Stimulated activated naive CD8-positive, alpha-beta T cell treated with anti-CD3 and anti-CD28 coated beads, Interleukin-15, Interleukin-2, amounts not matched to agents 100 ng/mL and 50 ng/mL, for 24 hours (primary cell): ENCODE measurements around the gene COQ10A.
"Not testable (repeated sequence)": the region's sequence is repeated elsewhere in the genome, so short reads cannot be mapped to it uniquely, and the experiment has no call there.

Source experiments
- H3K27ac Mint-ChIP-seq: one replicate; pipeline ENCODE4 v1.8.0; 2021; ENCODE audit warnings: mild to moderate bottlenecking, mixed read lengths
- H3K27me3 Mint-ChIP-seq: one replicate; pipeline ENCODE4 v1.8.0; 2021; ENCODE audit warnings: mixed read lengths
- H3K36me3 Mint-ChIP-seq: one replicate; pipeline ENCODE4 v1.8.0; 2021; ENCODE audit warnings: low read depth, mixed read lengths
- H3K4me1 Mint-ChIP-seq: one replicate; pipeline ENCODE4 v1.8.0; 2021; ENCODE audit warnings: low read depth, mixed read lengths
- H3K4me3 Mint-ChIP-seq: one replicate; pipeline ENCODE4 v1.8.0; 2021; ENCODE audit warnings: mild to moderate bottlenecking, mixed read lengths
- H3K9me3 Mint-ChIP-seq: one replicate; pipeline ENCODE4 v1.8.0; 2021; ENCODE audit warnings: mixed read lengths

Gene COQ10A

DNA sequence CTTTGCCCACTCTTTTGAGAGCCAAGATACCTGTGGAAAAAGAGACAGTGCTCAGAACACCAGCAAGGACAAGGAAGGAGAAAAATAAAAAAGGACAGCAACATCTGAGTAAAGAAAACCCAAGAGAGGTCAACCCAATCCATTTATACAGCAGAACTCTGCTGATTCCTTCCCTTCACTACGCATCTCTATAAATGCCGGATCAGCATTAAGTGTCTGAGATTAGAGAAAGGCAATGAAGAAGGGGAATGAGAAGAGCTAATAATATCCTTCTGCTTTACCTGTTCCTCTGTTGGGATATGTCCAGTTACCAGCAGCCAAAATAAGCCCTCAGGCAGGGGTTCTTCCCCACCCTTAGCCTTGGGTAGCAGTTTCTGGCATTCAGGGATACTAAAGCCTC, 15.8 kb downstream of the COQ10A start:
- no peaks in the 10 kb centered on the region for H3K9me3 Mint-ChIP-seq
- no peaks in the 10 kb centered on the region for H3K27me3 Mint-ChIP-seq
- no peak overlapping the region for H3K27ac Mint-ChIP-seq
- no peak overlapping the region for H3K4me3 Mint-ChIP-seq
- no peaks in the 10 kb centered on the region for H3K4me1 Mint-ChIP-seq
- H3K36me3 Mint-ChIP-seq: peaks cover 60% of the 10 kb centered on the region

GRCh38 chr12:56284263-56284662, 17.5 kb downstream of the COQ10A start:
- H3K27me3 Mint-ChIP-seq, H3K4me1 Mint-ChIP-seq, H3K9me3 Mint-ChIP-seq, H3K4me3 Mint-ChIP-seq, H3K27ac Mint-ChIP-seq: not testable (repeated sequence)
- peaks cover 54% of the 10 kb centered on the region for H3K36me3 Mint-ChIP-seq

GRCh38 chr12:56286044-56286830, 19.5 kb downstream of the COQ10A start:
- H3K4me1 Mint-ChIP-seq: peaks cover 12% of the 10 kb centered on the region
- H3K36me3 Mint-ChIP-seq: peaks cover 62% of the 10 kb centered on the region
- no peak overlapping the region for H3K4me3 Mint-ChIP-seq
- H3K27me3 Mint-ChIP-seq: no peaks in the 10 kb centered on the region
- H3K9me3 Mint-ChIP-seq: no peaks in the 10 kb centered on the region
- no peak overlapping the region for H3K27ac Mint-ChIP-seq

DNA sequence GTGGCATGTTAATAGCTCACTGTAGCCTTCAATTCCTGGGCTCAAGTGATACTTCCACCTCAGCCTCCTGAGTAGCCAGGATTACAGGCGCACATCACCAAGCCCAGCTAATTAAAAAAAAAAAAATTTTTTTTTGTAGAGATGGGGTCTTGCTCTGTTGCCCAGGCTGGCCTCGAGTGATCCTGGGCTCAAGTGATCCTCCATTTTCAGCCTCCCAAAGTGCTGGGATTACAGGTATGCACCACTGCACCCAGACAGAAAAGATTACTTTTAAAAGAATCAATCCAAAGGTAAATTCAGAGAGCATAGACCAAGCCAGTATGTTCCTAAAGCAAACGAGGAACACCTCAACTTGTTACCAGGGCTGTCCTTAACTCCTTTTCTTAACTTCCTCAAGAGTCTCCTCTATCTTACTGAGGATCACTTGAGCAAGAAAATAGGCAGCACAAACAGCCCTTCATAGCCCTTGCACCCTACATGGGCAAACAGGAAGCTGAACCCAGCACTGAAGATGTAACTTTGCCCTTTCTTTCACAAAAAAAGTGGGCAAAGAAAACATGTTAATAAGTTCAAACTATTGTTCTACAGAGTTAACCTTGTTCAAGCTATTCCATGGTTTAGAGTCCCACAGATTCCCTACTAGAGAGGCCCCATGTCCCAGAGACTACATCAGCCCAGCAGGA, 22.1 kb downstream of the COQ10A start:
- Mint-ChIP-seq H3K36me3 (peaks cover 51% of the 10 kb centered on the region), H3K4me1 (peaks cover 31% of the 10 kb centered on the region), H3K27ac (no peak overlapping the region)

GRCh38 chr12:56293795-56294194, 27.1 kb downstream of the COQ10A start:
- H3K27me3 Mint-ChIP-seq: no peaks in the 10 kb centered on the region
- H3K27ac Mint-ChIP-seq: peak overlapping the region; percentile 77
- peaks cover 60% of the 10 kb centered on the region for H3K4me1 Mint-ChIP-seq
- no peak overlapping the region for H3K4me3 Mint-ChIP-seq
- peaks cover 59% of the 10 kb centered on the region for H3K36me3 Mint-ChIP-seq
- H3K9me3 Mint-ChIP-seq: no peaks in the 10 kb centered on the region

More for the DNA sequence above, 22.1 kb downstream of the COQ10A start:
- Mint-ChIP-seq H3K27me3 (no peaks in the 10 kb centered on the region), H3K9me3 (no peaks in the 10 kb centered on the region), H3K4me3 (no peak overlapping the region)

DNA sequence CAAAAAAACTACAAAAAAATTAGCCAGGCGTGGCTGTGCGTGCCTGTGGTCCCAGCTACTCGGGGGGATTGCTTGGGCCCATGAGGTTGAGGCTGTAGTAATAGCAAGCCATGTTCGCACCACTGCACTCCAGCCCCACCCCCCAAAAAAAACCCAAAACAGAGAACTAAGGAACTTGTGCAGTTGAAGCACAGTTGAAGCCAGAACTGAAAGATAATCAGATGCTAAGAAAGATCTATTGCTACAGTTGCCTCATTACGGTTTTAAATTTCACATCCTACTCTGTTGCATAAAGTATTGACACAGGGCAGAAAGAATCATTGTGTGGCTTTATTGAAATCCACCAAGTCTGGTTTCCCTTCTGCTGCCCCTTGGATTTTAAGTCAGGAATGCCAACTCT, 29.6 kb downstream of the COQ10A start:
- Mint-ChIP-seq H3K36me3 (peaks cover 50% of the 10 kb centered on the region), H3K9me3 (no peaks in the 10 kb centered on the region), H3K4me1 (peaks cover 66% of the 10 kb centered on the region), H3K27me3 (no peaks in the 10 kb centered on the region), H3K4me3 (peak overlapping the region; percentile 6), H3K27ac (no peak overlapping the region)

GRCh38 chr12:56297400-56297799, 30.7 kb downstream of the COQ10A start:
- H3K36me3 Mint-ChIP-seq: peaks cover 48% of the 10 kb centered on the region
- H3K9me3 Mint-ChIP-seq: no peaks in the 10 kb centered on the region
- H3K4me1 Mint-ChIP-seq: peaks cover 66% of the 10 kb centered on the region
- H3K27ac Mint-ChIP-seq: peak overlapping the region; percentile 58
- H3K4me3 Mint-ChIP-seq: peak overlapping the region; percentile 37
- H3K27me3 Mint-ChIP-seq: no peaks in the 10 kb centered on the region

DNA sequence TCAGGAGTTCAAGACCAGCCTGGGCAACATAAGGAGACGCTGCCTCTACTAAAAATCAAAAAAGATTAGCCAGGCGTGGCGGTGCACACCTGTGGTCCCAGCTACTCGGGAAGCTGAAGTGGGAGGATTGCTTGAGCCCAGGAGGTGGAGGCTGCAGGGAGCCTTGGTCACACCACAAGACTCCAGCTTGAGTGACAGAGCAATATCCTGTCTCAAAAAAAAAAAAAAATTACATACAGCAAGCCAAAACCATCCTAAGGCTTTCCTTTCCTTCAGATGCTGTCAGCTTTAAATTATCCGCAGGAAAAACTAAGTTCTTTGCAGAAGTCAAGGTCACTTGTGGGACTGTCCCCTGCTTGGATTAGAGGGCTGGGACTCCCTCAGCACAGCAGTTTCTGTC, 32.1 kb downstream of the COQ10A start:
- peak overlapping the region; percentile 99 for H3K4me3 Mint-ChIP-seq
- peaks cover 59% of the 10 kb centered on the region for H3K4me1 Mint-ChIP-seq
- peaks cover 41% of the 10 kb centered on the region for H3K36me3 Mint-ChIP-seq
- peak overlapping the region; percentile 97 for H3K27ac Mint-ChIP-seq
- H3K27me3 Mint-ChIP-seq: no peaks in the 10 kb centered on the region
- no peaks in the 10 kb centered on the region for H3K9me3 Mint-ChIP-seq

- Mint-ChIP-seq H3K4me3 (peak overlapping the region; percentile 99), H3K4me1 (peaks cover 56% of the 10 kb centered on the region), H3K9me3 (no peaks in the 10 kb centered on the region), H3K27ac (peak overlapping the region; percentile 97), H3K36me3 (peaks cover 42% of the 10 kb centered on the region), H3K27me3 (no peaks in the 10 kb centered on the region)
These were observed 32.6 kb downstream of the COQ10A start for GRCh38 chr12:56299308-56299852.

- H3K36me3 Mint-ChIP-seq: peaks cover 44% of the 10 kb centered on the region
- H3K4me1 Mint-ChIP-seq: peaks cover 56% of the 10 kb centered on the region
- H3K4me3 Mint-ChIP-seq: peak within 1 kb of the TSS; percentile 99
- H3K27me3 Mint-ChIP-seq: no peaks in the 10 kb centered on the region
- H3K27ac Mint-ChIP-seq: peak within 1 kb of the TSS; percentile 97
- no peaks in the 10 kb centered on the region for H3K9me3 Mint-ChIP-seq
These were observed 33.3 kb downstream of the COQ10A start, which contains the start of gene CS for GRCh38 chr12:56299853-56300643. CS (minus strand) TSS chr12:56300330; CDS start chr12:56300201, 129 bp downstream.

DNA sequence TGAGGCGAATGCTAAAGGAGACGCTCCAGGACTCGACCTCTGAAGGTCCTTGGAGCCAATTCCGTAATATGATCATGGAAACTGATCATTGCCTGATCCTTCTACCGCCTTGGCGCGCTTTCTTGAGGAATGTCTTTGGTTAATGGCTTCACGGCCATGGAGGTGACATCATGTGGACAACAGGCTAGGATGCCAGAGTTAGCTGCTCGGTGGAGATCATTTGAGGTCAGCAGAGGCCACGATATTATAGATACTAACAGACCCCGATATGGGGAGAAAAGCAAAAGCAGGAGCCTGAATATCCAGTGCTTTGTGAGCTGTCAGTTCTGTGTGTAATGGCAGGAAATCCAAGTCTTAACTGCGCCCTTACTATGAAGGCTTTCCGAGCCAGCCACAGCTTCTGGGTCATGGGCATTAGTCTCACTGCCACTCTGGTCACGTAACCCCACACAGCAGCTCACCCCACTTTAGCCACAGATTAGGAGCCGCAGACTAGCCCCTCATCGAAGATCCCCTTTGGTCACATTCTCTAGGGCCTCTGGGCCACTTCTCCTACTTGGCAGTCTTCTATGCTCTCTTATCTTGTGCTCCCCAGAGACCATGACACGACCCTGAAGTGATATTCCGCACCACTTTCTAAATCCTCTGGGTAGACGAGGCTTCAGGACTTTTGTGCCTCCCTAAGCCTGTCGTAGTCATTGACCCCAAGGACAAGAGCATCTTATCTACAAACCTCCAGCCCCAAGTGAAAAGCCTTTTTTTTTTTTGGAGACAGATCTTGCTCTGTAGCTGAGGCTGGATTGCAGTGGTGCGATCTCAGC, 34.1 kb downstream of the COQ10A start:
- Mint-ChIP-seq H3K36me3 (peaks cover 48% of the 10 kb centered on the region), H3K27me3 (no peaks in the 10 kb centered on the region), H3K27ac (peak overlapping the region; percentile 97), H3K4me3 (peak overlapping the region; percentile 99), H3K4me1 (peaks cover 56% of the 10 kb centered on the region), H3K9me3 (no peaks in the 10 kb centered on the region)

DNA sequence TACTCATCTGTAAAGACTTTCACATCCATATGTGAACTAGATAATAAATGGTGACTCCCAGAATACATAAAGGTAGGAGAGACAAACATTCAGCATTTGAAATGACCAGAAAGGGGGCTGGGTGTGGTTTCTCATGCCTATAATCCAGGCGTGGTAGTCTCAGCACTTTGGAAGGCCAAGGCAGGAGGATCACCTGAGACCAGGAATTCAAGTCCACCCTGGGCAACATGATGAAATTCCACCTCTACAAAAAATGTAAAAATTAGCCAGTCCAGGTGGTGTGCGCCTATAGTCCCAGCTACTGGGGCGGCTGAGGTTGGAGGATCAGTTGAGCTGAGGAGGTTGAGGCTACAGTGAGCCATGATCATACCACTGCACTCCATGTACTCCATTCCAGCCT, 37.5 kb downstream of the COQ10A start:
- no peaks in the 10 kb centered on the region for H3K27me3 Mint-ChIP-seq
- no peaks in the 10 kb centered on the region for H3K9me3 Mint-ChIP-seq
- H3K4me1 Mint-ChIP-seq: peaks cover 22% of the 10 kb centered on the region
- H3K27ac Mint-ChIP-seq: no peak overlapping the region
- H3K4me3 Mint-ChIP-seq: no peak overlapping the region
- H3K36me3 Mint-ChIP-seq: peaks cover 32% of the 10 kb centered on the region

DNA sequence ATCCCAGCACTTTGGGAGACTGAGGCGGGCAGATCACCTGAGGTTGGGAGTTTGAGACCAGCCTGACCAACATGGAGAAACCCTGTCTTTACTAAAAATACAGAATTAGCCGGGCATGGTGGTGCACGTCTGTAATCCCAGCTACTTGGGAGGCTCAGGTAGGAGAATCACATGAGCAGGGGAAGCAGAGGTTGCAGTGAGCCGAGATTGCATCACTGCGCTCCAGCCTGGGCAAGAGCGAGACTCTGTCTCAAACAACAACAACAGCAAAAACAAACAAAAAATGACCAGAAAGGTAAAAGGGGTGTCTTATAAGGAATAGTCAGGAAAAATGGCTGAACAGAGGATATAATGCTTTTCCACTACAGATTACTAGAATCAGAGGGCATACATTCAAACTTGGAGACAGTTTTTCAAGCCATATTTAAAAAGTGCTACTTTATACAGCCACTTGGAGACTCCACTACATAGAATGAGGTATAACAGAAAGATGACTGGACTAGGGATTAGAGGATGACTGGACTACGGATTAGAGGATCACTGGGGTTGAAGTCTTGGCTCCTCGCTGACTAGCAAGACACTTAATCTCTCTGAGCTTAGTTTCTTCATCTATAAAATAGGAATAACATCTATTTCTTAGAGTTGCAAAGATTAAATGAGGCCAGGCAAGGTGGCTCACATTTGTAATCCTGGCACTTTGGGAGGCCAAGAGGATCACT, 38.3 kb downstream of the COQ10A start:
- H3K4me1 Mint-ChIP-seq: peaks cover 21% of the 10 kb centered on the region
- no peak overlapping the region for H3K27ac Mint-ChIP-seq
- H3K9me3 Mint-ChIP-seq: no peaks in the 10 kb centered on the region
- H3K4me3 Mint-ChIP-seq: no peak overlapping the region
- H3K27me3 Mint-ChIP-seq: no peaks in the 10 kb centered on the region
- peaks cover 32% of the 10 kb centered on the region for H3K36me3 Mint-ChIP-seq
